ENCODE measurements around the gene CFAP100.

CFAP100 gene

DNA sequence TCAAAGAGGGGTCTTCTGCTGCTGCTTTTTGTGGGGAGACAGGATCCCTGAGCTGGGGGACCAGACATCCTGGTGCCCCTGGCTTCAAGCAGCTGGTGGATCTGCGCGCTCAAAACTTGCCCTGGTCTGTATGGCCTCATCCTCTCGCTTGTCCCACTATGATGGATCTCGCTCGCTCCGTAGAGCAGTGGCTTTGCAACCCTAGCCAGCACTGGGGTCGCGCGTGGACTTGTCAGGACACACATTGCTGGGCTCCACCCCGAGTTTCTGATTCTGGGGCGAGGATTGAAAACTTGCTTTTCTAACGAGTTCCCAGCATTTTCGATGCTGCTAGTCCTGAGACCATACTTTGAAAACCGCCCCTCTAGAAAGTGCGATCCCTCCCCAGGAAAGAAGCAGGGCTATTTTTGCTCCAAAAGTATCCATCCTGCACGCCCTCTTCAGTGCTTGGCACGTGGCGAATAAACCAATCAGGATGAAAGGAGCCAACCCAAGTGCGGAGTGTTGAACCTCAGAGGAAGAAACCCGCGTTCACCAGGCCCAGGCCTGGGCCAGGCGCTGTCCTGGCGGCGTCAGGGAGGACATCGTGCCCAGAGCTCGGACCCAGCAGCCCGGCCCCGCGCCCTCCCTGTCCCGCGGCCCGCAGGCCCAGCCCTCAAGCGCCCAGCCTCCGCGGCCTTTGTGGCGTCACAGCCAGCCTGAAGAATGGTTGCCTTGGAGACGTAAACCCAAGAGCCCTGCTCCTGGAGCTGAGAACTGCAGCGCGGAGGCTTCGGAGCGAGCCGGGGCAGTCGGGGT, at the start of gene CFAP100:
Gene CFAP100 (plus strand): TSS at position 731 of the 798 bp plus-strand sequence. CDS start 1,092 bp downstream, outside the sequence.
- DNase-seq, result peak; percentile 85

DNA sequence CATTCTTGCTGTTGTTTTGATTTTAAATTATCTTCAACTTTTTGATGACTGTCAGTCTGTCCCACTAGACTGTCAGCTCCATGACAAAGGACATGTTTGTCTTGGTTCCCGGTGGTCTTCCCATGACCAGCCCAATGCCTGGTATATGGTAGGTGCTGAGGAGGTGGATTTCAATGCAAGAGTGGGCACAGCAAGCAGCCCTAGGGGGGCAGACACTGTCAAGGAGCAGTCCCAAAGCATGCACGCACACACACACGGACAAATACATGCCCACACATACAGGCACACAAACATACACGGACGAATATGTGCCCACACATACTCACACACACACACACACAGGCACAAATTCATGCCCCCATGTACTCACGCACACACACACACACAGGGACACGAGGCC, 49.5 kb upstream of the CFAP100 start:
- DNase-seq, result peak; percentile 15

DNA sequence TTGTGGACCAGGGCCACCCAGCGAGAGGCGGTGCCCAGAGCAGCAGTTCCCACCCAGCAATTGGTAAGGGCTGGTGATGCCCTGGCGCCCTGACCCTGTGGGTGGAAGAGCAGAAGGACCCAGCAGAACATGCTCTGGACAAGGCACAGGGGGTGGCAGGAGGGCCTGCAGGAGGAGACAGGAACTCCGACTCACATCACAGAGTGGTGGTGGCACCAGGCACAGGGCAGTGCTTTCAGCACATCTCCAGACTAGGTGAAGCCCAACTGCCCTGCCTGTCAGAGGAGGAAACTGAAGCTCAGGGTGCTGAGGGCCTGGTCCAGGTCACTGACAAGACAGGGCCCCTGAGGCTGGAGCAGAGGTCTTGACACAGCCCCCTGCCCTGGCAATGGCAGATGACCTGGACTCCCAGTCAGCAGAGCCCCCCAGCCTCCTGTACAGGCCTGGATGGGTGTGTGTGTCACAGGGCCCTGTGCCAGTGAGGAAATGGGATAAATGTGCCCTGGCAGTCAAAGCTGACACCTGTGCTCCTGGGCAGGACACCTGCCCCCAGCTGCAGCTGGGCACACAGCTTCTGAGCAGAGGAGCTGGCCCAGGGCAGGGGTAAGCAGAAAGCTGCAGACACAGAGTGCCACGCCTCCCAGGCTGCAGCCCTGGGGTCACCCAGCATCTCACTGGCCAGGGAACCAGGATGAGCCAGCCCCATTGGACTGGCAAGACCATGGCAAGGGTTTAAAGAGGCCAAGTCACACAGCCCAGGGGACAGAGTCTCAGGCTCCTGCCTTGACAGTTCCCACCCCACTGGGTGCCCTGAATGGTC, 48.9 kb upstream of the CFAP100 start:
- DNase-seq, result peak; percentile 39

DNA sequence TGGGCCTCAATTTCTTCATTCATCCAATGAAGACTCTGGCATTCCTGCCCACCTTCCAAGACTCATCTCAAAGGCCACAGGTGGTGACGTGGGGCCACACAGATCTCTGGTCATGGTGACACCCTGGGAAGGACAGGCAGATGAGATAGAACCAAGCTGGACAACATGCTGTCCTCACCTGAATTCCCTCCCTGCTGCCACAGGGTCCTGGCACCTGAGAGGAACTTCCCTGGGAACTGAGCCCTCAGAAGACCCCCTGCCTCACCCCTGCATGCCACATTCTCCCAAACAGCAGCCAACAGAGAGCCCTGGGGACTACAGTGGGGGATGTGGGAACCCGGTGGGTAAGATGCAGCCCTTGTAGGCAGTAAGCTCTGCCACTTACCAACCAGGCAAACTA, 48.2 kb upstream of the CFAP100 start:
- no peak for DNase-seq

DNA sequence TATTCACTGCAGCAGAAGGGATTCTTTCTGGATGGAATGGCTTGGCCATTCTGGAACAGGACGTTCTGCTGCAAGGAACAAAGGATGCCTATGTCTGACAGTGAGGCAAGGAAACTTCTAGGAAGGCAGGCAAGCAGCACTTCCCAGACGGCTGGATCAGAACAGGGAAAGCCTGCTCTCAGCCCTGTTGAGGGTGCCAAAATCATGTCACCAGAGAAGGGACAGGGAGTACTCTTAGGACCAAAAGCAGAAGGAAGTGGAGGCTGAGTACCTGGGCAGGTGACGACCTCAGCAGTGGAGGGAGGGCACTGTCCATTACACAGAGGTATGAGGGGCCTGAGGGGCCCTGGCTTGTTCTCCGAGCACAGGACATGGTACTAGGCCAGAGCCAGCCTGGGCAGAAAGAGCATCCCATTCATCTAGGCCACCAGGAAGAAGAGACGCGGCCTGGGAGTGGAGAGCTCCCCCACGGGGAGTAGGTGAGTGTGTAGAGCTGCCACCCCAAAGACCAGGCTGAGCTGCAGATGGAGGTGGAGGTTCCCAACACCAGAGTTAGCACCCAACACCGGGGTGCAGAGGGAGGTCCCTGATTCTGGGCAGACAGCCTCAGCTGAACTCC, 47.1 kb upstream of the CFAP100 start:
- peak; percentile 37 for DNase-seq

DNA sequence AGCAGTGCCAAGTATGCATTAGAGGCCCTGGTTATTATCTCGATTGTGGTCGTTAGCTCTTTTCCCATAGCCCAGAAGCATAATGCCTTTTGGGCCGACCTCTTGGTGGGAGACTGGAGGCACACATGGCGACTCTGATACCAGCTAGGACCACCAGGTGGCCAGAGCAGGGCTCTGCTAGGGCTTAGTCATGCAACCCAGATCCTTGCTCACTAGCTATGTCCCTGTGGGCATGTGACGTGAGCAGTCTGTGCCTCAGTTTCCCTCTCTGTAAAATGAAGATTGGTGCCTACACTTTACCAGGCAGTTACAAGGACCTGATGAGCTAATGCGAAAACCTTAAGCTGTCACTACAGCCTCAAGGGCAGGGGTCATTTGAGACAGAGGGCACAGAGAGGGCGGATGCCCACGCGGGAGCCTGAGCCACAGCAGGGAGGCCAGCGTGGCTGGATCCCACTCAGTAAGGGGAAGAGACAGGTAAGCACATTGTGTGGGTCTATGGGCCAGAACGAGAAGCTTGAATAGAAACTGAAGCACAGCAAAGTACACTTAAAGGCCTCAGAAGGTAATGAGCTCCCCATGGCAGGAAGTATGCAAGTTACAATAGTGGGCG, 46.3 kb upstream of the CFAP100 start:
- peak; percentile 62 for DNase-seq

DNA sequence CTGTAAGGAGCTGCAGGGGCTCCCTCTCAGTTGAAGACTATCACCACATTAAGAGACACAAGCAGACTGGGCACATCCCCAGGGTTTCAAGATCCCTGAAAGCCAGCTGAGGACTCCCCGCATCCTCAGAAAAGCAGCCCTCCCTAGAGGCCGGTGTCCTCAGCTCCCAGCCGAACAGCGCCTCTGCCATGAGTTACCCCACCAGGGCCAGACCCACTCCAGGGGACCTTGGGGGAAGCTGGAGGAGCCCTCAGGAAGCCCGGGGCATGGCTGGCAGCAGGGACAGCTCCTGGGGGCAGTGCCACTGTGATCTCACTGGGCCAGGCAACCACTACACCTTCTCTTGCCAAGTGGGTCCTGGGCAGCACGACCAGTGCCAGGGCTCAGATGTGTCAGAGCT, 45.6 kb upstream of the CFAP100 start:
- DNase-seq, result no peak

DNA sequence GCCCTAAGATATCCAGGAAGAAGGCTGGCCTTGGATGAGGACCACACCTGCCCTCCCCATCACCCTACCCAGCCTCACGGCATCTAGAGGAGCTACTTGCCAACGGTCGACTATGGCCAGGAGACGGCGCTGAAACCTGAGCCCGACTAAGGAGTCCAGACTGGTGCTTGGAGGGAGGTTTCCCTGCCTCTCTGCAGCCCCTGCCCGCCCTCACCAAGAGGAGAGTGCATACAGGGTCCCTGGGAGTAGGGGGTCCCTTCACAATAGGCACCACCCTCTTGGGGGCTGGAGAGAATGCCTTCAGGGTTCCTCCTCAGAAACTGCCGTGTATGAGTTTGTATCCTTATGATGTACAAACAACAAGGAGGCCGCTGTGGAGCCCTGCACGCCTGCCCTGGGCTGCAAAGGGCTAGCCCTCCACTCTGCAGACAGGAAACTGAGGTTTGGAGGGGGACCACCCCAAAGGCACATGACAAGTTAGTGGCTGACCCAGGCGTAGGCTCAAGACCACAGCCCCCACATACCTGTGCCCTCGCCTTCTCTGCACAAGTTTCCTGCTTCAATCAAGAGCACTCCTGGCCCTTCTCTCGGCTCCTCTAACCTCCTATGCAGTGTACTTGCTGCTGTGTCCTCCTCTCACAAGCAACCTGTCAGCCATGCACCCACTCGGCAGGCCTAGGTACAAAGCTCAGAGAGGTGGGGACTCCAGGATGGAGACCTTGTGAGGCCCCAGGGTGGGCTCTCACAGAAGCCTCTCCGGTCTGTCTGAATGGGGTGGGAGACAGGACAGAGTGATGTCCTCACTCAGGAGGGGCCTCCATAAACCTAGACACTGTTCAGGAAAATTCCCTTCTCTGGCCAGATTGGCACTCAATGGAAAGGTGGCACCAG, 44.9 kb upstream of the CFAP100 start:
- DNase-seq, result no peak

DNA sequence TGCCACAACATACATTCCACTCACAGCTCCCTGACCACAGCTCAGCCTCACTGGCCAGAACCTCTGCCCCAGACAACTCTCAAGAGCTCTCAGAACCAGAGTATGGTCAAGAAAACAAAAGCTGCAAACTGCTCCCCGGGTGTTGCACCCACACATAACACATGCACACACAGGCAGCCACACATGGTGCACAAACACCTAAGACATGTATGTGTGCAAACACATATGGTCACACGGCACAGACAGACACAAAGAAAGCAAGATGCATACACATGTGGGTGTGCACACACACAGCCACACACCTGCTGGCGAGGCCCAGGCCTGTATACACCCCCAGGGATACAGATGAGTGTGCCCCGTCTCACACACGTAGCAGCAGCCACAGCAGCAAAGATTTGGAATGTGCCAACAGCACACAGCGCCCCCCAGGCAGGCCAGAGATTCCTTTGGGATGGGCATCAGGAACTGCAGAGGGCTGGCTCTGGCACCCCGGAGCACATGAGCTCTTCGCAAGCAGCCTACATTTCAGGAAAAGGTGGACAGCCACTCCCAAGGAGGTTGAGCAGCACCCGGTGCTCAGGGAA, 44.1 kb upstream of the CFAP100 start:
- no peak for DNase-seq

DNA sequence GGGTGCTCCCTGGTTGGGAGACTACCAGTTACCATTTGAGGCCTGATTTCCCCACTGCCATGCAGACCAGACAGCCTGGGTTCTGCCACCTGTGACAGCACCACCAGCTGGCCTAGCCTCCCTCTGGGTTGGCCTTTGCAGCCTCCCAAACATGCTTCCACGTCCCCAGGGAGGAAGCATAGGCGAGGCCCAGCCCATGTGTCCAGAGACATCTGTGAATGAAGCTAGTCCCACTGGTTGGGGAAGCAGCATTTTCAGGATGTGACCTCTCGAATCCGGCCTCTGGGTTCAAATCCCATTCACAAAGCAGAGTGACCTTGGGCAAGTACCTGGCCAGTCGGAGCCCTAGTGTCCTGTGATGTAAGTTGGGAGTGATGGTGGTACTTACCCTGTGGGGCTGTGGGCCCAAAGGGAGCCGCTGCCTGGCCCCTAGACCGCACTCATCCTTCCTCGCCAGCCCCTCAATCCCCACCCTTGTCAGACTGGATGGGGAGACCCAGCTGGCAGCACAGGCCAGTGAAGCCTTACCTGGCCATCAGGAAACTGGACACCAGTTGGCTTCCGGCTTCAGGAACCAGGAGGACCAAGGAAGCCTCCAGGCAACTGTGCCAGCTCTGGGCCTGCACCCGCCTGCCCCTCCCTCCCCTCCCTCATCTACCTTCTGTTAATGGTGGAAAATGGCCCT, 43.5 kb upstream of the CFAP100 start:
- DNase-seq, result no peak

DNA sequence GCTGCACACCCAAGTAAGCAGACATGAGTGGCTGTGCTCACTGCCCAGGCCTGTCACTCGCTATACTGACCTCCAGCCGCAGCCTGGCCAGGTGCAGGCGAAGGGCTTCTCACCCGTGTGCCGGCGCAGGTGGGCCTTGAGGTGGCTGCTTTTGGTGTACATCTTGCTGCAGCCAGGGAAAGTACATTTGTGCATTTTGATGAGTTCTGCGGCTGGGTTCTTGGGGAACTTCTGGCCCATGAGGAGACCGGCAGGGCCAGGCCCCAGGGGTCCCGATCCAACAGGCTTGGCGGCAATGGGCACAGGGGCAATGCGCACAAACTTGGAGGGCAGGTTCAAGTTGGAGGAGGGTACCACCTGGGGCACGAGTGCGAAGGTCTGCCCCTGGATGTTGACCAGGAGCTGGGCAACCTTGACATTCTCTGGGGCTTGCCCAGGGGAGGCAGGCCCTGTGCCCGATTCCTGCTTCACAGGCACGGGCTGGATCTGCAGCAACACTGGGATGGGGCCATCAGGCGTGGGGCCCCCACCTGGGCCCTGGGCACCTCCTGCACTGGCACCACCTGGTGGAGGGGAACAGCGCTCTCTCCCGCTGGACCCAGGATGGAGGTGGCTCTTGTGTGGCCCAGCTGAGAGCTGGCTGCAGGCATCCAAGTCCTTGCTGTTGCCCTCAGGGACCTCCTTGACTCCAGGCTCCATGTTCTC, 42.8 kb upstream of the CFAP100 start:
- no peak for DNase-seq

DNA sequence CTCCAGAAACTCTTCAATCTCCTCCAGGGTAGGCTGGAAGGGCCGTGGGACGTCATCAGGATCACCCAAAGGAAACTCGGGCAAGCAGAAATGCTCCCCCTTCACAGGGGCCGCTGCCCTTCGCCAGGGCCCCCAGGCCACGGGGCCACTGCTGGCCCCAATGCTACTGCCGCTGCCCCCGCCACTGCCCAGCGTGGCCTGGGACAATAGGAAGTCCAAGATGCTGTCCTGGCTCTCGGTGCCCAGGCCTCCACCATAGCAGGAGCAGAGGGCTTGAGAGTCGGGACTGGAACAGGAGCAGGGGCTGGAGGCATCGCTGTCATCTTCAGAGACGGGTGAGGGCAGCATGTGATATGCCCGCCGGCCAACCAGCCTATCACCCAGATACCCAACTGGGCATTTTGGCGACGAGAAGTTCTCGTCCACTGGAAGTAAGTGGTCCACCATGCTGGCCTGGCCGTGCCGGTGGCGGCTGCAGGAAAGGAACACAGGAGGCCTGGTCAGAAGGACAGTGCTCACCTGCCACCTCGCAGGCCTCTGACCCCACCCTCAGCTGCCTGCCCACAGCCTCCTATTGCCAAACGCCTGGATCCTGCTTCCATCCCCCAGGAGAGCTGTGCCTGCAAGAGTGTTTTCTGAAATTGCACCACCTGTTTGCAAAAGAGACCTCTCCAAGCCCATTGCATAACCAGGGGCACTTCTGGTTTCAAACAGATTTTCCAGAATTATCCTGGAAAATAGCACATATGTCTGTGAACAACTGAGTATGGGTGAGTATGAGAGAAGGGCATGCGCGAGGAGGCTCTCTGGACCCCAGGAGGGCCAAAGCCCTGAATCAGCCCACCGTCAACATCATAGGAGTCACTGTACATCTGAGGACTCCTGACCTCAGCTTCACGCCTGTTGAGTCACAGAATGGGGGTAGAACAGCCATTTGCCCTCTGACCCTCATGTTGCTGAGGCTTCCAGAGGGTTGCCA, 41.9 kb upstream of the CFAP100 start:
- no peak for DNase-seq

DNA sequence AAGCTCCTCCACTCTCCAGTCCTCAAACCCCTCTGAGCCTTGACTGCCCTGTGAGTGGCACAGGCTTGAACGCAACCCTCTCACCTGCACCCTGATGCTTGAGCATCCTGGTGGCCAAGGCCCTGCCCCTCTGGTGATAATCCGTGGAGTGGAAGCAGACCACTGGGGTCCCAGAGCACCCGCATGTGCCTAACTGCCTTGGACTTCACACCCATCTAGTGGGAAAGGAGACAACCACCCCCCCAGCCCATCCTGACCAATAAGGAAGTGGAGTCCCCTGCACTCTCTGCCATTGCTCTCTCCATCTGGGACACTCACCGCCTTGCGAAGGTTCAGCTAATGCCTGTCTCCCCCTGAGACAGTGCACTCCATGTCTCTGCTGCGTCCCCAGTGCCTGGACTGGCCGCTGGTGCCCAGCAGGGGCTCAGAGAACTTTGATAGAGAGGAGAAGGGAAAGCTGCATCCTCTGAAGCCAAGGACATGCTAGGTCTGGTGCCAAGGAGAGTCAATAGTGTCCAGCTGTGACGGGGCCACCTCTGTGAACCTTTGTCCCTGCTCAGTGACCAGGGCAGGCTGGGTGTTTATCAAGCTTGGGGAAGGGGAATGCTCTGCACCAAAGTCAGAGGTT, 40.9 kb upstream of the CFAP100 start:
- no peak for DNase-seq

DNA sequence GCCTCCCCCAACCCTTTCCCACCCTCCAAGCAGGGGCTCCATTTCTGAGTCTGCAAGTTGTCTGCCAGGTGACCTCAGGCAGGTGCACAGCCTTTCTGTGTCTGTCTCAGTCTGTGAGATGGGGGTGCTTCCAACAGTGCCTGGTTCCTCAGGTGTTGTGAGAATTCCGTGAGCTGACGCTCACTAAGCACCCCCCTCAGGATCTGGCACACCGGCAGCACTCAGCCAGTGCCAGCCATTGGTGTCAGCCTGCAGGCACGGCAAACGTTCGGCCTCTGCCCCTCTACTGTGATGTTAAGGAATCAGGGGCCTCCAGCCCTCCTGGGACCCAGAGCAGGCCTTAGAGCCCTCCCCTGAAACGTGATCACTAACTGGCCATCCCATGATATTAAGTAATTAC, 39.9 kb upstream of the CFAP100 start:
- no peak for DNase-seq

DNA sequence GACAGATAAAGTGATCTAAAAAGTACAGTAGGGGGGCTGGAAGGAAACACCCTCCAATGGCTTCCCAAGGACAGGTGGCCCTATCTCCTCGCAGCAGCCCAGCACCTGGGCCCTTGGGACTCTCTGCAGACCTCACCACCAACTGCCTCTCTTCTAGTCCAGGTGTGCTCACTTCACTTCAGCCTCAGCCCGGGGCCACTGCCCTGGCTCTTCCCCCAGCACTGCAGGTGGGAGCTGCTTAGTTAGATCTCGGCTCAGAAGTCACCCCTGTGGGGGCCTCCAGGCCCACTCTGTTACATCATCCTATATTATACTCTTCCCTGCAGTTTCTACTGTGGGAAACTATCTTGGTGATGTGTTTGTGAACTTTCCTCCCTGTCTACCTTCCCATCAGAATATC, 39.5 kb upstream of the CFAP100 start:
- DNase-seq, result no peak

DNA sequence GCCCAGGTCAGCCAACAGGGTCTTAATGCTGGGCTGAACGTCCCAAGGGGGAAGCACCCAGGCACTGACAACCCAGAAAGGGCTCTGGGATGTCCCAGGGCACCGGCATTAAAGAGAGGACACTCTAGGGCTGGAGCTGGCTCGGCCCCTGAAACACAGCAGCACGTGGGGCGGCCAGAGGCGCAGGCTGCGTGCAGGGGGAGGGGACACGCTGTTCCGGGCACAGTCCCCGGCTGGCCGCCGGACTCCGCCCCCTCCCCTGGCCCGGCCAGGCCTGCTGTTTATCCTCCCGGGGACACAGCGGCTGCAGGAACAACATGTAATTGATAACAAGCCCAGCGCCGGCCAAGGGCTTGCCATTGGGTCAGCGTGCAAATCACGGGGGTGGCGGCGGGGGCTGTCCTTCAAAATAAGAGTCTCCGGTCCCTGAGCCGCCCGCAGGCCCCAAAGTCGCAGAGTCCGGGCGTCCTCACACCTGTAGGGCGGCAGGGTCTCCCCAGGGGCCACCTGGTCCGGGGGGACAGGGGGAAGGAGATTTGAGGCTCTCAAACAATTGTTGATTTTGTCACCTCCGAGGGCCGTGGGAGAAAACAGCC, 38.8 kb upstream of the CFAP100 start:
- DNase-seq, result peak; percentile 98

DNA sequence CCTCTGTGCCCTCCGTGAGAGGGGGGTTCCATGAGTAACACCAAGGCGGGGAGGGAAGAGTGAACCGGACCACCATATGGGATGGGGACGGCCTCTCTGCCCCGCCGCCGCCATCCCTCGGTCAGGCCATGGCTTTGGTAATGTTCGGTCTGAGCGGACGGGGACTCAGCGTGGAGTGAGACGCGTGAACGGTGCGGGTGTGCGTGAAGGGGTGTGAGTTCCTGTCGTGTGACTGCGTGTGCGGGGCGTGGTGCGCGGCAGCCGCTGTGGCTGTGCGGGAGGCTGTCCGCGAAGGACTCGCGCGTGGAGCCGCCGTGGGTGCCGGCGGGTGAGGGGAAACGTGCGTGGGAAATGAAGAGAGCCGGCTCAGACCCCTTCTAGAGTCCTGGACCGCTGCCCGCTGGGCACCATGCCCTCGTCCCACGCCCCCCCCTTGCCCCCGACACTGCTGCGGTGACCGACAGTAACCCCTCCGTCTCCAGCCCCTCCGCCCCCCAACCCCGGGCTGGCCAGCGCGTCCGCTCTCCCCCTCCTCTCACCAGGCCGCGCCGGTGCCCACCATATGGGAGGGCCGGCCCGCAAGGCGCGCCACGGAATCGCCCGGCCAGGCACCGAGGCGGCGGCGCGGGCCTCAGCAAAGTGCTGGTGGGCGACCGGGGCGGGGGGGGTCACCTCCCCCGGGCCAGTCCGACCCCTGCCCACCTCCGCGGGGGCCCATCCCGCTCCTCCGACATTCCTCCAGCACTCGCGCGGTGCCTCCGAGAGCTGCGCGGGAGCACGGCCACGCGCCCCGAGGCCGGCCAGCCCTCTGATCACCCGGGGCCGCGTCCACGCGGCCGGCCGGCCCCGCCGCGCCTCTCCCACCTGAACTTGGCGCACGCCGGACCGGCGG, 38.1 kb upstream of the CFAP100 start:
- no peak for DNase-seq

All from islet precursor cell (in vitro differentiated cells).